T-helper 2 cell treated with Interferon-gamma antibody and Interleukin-4, amounts not matched to agents 5 μg/mL and 100 μg/mL, for 36 hours (primary cell): ENCODE measurements around the gene IMMP2L.
A peak's percentile ranks its signal among the peaks of the same experiment; 100 is the strongest.

Source experiments
- DNase-seq: peaks from one replicate; pipeline ENCODE4 v3.0.0; 2021; ENCODE audit warnings: low spot score
- H3K27ac Mint-ChIP-seq: one replicate; pipeline ENCODE4 v1.8.0; 2021; ENCODE audit warnings: mild to moderate bottlenecking, mixed read lengths
- H3K27me3 Mint-ChIP-seq: one replicate; pipeline ENCODE4 v1.8.0; 2021; ENCODE audit warnings: low read depth, mixed read lengths
- H3K36me3 Mint-ChIP-seq: one replicate; pipeline ENCODE4 v1.8.0; 2021; ENCODE audit warnings: low read depth, mixed read lengths
- H3K4me1 Mint-ChIP-seq: one replicate; pipeline ENCODE4 v1.8.0; 2021; ENCODE audit warnings: low read depth, mixed read lengths
- H3K4me3 Mint-ChIP-seq: one replicate; pipeline ENCODE4 v1.8.0; 2022; ENCODE audit warnings: mild to moderate bottlenecking, moderate library complexity, mixed read lengths
- H3K9me3 Mint-ChIP-seq: one replicate; pipeline ENCODE4 v1.8.0; 2021; ENCODE audit warnings: mixed read lengths

IMMP2L gene

DNA sequence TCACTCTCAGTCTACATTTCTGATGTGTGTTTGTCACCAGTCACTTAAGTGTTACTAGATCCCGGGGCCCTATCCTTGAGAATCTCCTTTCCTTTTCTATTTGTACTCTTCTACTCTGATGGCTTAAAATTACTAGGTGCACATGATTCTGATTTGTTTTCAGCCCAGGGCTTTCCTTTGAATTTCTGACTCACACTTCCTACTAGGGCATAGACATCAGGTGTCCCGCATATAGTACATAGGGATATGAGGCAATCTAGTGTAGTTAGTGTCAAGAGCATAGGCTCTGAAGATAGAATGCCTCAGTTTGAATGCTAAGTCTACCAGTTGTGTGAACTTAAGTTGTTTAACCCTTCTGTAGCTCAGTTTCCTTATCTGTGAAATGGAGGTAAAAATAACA lies 520.7 kb downstream of the IMMP2L start:
- Mint-ChIP-seq H3K4me3 (peak overlapping the region; percentile 0), H3K27me3 (no peaks in the 10 kb centered on the region), H3K9me3 (no peaks in the 10 kb centered on the region), H3K4me1 (peaks cover 21% of the 10 kb centered on the region), H3K36me3 (no peaks in the 10 kb centered on the region), H3K27ac (peak overlapping the region; percentile 14)
- no peak for DNase-seq

DNA sequence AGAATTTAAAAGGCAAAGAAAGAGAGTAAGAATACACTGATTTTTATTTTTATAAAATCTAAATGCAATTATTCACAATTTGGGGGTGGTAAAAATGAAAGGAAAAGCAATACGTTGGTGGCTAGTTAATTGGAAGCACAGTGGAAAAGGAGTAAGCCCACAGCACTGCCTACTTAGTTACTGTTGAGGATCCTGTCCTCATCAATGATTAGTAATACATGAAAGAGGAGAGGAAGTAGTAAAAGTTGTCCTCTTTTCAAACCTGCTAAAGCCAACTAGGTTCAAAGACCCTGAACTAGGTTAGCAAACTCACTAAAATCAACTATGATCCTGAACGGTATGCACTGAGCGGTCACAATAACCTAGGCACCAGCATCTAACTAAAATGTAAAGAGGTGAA lies 524.1 kb downstream of the IMMP2L start:
- Mint-ChIP-seq H3K27me3 (no peaks in the 10 kb centered on the region), H3K4me1 (peaks cover 15% of the 10 kb centered on the region), H3K27ac (no peak overlapping the region), H3K9me3 (no peaks in the 10 kb centered on the region), H3K4me3 (no peak overlapping the region), H3K36me3 (no peaks in the 10 kb centered on the region)
- no peak for DNase-seq

DNA sequence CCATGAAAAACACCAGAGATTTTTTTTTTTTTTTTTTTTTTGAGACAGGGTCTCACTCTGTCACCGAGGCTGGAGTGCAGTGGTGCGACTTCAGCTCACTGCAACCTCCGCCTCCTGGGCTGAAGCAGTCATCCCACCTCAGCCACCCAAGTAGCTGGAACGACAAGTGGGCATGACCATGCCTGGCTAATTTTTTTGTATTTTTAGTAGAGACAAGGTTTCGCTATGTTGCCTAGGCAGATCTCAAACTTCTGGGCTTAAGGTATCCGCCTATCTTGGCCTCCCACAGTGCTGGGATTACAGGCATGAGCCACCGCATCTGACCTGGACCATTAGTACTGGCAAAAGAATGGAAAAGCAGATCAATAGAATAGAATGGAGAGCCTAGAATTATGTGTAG lies 530.4 kb downstream of the IMMP2L start:
- H3K36me3 Mint-ChIP-seq, result peaks cover 4% of the 10 kb centered on the region
- H3K27ac Mint-ChIP-seq, result no peak overlapping the region

DNA sequence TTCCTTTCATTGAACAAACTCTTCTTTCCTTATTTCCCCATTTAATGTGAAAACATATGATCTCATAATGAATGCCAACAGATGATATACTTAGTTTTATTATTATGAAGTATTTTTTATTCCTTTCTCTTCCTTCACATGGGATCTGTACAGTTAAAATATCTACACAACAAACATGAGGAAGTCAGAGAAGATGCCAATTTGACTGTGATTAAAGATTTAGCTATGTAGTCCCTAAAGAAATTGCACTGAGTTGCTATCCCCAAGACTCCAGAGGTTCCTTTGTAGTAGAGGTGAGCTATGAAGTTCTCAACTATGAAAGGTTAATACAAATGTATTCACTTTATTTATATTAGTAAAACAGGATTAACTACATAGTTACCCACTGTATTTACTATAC lies 532.0 kb downstream of the IMMP2L start:
- H3K36me3 Mint-ChIP-seq, result peaks cover 4% of the 10 kb centered on the region
- no peak for DNase-seq
- H3K27ac Mint-ChIP-seq, result peak overlapping the region; percentile 83
- no peaks in the 10 kb centered on the region for H3K9me3 Mint-ChIP-seq
- peaks cover 46% of the 10 kb centered on the region for H3K4me1 Mint-ChIP-seq
- no peaks in the 10 kb centered on the region for H3K27me3 Mint-ChIP-seq
- peak overlapping the region; percentile 39 for H3K4me3 Mint-ChIP-seq

More for the DNA sequence above, 530.4 kb downstream of the IMMP2L start:
- DNase-seq, result no peak
- Mint-ChIP-seq H3K9me3 (no peaks in the 10 kb centered on the region), H3K4me1 (peaks cover 32% of the 10 kb centered on the region), H3K4me3 (no peak overlapping the region), H3K27me3 (no peaks in the 10 kb centered on the region)

DNA sequence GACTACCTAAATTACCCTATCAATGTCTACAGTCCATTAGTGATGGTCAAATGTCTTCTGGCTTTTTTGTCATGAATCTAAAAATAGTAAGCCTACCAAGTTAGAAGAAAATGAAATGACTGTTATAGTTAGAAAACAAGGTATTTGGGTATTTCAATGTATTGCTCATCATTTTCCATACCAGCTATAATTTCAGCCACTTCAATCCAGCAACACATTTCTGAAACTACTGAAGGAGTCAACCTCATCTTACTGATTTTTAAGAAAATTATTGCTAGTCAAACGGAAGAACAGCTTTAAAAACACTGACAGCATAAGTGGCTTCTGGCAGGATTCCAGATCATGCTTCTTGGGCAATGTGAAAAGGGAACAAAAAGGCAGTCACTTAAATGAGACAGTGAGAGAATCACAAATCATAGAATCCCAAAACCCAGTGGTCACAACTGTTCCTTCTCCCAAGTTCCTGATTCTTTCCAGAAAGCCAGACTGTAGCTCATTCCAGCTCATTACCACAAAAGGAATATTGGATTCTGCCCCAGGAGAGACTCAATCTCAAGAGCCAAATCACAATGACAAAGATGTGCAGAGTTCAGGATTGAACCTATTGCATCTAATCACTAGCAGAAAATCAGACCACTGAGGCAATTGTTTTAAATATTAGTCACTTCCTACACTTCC lies 532.6 kb downstream of the IMMP2L start:
- peaks cover 5% of the 10 kb centered on the region for H3K36me3 Mint-ChIP-seq
- peak overlapping the region; percentile 83 for H3K27ac Mint-ChIP-seq
- peaks cover 52% of the 10 kb centered on the region for H3K4me1 Mint-ChIP-seq
- H3K27me3 Mint-ChIP-seq, result no peaks in the 10 kb centered on the region
- no peak for DNase-seq
- peak overlapping the region; percentile 39 for H3K4me3 Mint-ChIP-seq
- no peaks in the 10 kb centered on the region for H3K9me3 Mint-ChIP-seq

DNA sequence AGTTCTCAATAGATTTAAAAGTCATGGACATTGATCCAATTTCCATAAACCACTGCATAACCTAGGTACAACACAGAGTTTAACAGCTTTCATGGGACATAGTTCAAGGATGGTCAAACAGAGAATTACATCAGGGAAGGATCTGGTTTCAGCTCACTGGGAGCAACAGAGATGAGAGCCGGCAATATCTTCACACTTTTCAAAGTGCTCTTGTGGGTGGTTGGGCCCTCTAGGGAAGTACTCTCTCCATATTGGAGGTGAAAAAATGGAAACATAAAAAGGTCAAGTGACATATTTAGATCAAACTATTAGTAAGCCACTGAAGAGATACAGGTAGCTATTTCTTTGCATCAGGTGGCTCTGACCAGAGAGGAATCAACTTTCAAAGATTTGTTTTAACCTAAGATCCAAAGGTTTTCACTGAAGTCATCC lies 533.1 kb downstream of the IMMP2L start:
- no peaks in the 10 kb centered on the region for H3K27me3 Mint-ChIP-seq
- peaks cover 5% of the 10 kb centered on the region for H3K36me3 Mint-ChIP-seq
- peak overlapping the region; percentile 38 for H3K4me3 Mint-ChIP-seq
- DNase-seq, result no peak
- no peaks in the 10 kb centered on the region for H3K9me3 Mint-ChIP-seq
- H3K27ac Mint-ChIP-seq, result peak overlapping the region; percentile 83
- H3K4me1 Mint-ChIP-seq, result peaks cover 57% of the 10 kb centered on the region

DNA sequence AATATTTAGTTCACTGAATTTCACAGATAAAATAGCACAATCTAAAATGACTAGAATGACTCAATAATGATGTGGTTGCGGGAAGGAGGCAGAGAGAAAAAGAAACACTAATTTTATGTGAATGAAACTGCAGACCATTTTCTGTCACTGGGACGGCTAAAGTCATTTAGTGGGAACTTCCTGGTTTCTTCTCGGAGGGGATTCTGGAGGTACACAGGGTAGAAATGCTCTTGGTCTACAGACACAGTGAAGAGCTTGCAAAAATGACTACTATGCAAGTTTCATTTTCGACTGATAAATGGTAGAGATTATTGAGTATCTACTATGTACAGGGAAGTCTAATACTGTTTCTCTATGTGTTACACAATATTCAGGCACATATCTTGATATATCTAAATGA lies 534.9 kb downstream of the IMMP2L start:
- Mint-ChIP-seq H3K4me1 (peaks cover 67% of the 10 kb centered on the region), H3K4me3 (peak overlapping the region; percentile 66), H3K9me3 (no peaks in the 10 kb centered on the region), H3K36me3 (peaks cover 12% of the 10 kb centered on the region), H3K27ac (peak overlapping the region; percentile 91), H3K27me3 (no peaks in the 10 kb centered on the region)
- peak; percentile 23 for DNase-seq

DNA sequence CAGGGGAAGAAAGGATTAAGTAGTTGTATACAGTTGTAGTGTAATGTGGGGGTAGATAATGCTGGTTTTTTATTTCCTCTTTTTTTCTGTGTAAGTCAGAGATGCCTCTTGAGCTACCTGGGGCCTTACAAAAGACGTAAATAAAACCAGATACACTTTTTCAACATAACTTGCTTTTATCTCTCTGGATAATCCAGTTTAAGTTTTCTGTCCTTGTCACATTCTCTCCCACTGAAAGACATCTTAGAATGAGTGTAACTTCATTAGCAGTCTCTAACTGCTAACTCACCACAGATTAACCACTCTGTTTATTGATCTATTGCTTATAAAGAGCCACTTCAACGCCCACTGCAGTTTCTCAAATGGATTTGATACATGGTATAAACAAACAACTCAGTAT lies 535.5 kb downstream of the IMMP2L start:
- DNase-seq, result no peak
- Mint-ChIP-seq H3K4me1 (peaks cover 70% of the 10 kb centered on the region), H3K9me3 (peaks cover 2% of the 10 kb centered on the region), H3K36me3 (peaks cover 18% of the 10 kb centered on the region), H3K4me3 (peak overlapping the region; percentile 67), H3K27ac (peak overlapping the region; percentile 91), H3K27me3 (no peaks in the 10 kb centered on the region)

DNA sequence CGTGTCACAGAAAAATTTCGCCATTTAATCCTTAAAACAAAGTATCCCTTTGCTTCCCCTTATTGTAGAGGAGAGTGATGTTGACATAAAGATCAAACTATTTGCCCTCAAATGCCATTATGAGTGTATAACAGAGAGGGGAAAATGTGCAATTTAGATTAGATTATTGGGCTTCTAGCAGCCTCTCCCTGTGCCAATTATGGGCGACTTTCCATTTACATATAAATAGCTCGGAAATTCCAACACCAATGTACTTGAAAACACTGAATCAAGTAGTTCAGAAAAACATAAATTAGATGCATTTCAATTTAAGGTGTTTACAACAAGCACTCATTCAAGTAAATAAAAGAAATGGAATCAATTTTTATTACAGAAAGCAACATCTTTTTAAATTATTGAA lies 535.9 kb downstream of the IMMP2L start:
- no peaks in the 10 kb centered on the region for H3K27me3 Mint-ChIP-seq
- DNase-seq, result no peak
- peaks cover 71% of the 10 kb centered on the region for H3K4me1 Mint-ChIP-seq
- H3K4me3 Mint-ChIP-seq, result peak overlapping the region; percentile 67
- peaks cover 19% of the 10 kb centered on the region for H3K36me3 Mint-ChIP-seq
- H3K27ac Mint-ChIP-seq, result peak overlapping the region; percentile 91
- peaks cover 4% of the 10 kb centered on the region for H3K9me3 Mint-ChIP-seq

DNA sequence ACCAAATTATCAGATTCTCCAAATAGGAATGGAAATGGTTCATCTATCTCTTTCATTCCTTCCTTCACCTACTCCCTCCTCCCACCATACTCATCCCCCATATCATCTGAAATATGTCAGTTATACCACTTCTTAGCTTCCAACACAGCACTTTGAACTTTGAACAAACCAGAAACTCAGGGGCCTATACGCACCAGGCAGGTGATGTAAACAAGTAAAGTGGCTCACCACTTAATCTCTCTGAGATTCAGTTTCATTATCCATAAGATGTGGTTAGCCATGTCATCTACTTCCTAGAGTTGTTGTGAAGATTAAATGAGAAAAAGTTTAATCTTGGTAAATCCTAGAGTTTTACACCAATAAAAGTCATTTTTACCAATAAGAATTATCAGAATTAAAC lies 537.3 kb downstream of the IMMP2L start:
- Mint-ChIP-seq H3K27me3 (no peaks in the 10 kb centered on the region), H3K9me3 (peaks cover 7% of the 10 kb centered on the region), H3K27ac (peak overlapping the region; percentile 91), H3K4me1 (peaks cover 73% of the 10 kb centered on the region), H3K4me3 (peak overlapping the region; percentile 52), H3K36me3 (peaks cover 27% of the 10 kb centered on the region)
- DNase-seq, result peak; percentile 69

DNA sequence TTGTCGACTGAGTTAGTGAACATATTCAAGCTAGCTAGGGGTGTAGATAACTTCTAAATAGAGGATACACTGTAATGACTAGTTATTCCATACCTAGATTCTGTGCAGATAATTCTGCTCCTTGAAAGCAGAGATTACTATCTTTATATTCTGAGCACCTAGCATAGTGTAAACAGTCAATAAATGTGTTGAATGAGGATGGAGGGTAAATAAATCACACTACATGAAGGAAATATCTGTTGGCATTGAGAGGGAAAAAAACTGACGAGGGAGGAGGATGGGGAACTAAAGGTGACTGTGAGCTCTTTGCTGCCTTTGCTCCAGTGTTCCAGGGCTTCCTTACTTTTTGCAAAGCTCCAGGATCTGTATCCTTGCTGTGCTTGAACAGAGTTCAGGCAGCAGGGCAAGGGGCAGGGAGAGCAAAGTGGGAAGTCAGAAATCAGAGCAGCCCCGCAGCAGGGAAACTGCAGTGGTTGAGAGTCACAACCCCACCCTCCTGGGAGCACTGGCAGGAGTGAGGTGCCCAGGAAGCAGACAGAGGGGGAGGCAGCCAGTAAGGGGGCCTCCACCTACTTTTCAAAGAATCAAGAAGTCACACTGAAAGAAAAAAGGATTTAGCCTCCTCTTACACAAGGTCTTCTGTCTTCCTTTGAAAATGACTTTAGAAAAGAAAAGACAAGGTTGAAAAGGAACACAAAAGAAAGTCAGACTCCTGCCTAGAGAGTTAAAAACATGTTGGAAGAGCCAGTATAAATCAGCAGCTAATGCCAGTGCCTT lies 543.1 kb downstream of the IMMP2L start:
- peak overlapping the region; percentile 46 for H3K27ac Mint-ChIP-seq
- H3K4me3 Mint-ChIP-seq, result peak overlapping the region; percentile 36
- no peak for DNase-seq
- peaks cover 7% of the 10 kb centered on the region for H3K9me3 Mint-ChIP-seq
- H3K27me3 Mint-ChIP-seq, result no peaks in the 10 kb centered on the region
- peaks cover 25% of the 10 kb centered on the region for H3K36me3 Mint-ChIP-seq
- peaks cover 69% of the 10 kb centered on the region for H3K4me1 Mint-ChIP-seq

DNA sequence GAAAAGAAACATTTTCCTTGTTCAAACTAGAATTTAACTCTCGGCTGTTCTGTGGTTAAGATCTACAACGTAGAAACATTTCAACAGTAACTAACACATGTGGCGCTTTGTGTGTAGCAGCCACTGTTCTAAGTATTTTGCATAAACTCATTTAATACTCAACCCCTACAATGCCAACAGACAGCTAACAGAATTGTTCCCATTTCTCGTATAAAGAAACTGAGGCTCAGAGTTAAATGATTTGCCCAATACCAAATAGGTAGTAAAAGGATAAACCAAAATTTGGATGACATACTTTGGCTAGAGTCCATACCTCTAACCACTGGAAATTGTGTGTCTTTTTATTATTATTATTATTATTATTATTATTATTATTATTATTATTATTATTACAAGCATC lies 543.8 kb downstream of the IMMP2L start:
- H3K9me3 Mint-ChIP-seq, result peaks cover 7% of the 10 kb centered on the region
- H3K4me3 Mint-ChIP-seq, result peak overlapping the region; percentile 27

DNA sequence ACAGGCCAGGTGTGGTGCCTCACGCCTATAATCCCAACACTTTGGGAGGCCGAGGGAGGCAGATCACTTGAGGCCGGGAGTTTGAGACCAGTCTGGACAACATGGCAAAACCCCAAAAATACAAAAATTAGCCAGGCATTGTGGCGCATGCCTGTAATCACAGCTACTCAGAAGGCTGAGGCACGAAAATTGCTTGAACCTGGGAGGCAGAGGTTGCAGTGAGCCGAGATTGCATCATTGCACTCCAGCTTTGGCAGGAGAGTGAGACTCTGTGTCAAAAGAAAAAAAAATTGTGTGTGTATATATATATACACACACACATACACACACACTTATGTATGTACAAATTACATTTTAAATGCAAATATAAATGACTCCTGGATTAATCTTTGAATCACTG lies 548.2 kb downstream of the IMMP2L start:
- no peaks in the 10 kb centered on the region for H3K27me3 Mint-ChIP-seq
- peak overlapping the region; percentile 90 for H3K27ac Mint-ChIP-seq
- no peaks in the 10 kb centered on the region for H3K9me3 Mint-ChIP-seq
- H3K36me3 Mint-ChIP-seq, result peaks cover 1% of the 10 kb centered on the region
- peaks cover 75% of the 10 kb centered on the region for H3K4me1 Mint-ChIP-seq
- no peak for DNase-seq
- H3K4me3 Mint-ChIP-seq, result peak overlapping the region; percentile 49

More for the DNA sequence above, 543.8 kb downstream of the IMMP2L start:
- no peak overlapping the region for H3K27ac Mint-ChIP-seq
- H3K4me1 Mint-ChIP-seq, result peaks cover 68% of the 10 kb centered on the region
- no peak for DNase-seq
- peaks cover 22% of the 10 kb centered on the region for H3K36me3 Mint-ChIP-seq
- H3K27me3 Mint-ChIP-seq, result no peaks in the 10 kb centered on the region
